Measurements from ENCODE around the gene ABCB6.
A peak's percentile ranks its signal among the peaks of the same experiment; 100 is the strongest.

ABCB6 gene

GRCh38 chr2:219160186-219161017, 58.4 kb downstream of the ABCB6 start, which contains the start of gene NHEJ1:
Gene NHEJ1, minus strand, starts transcription at chr2:219160815. Its CDS starts 2,453 bp downstream, at chr2:219158362.
- Histone ChIP-seq H3K36me3 (peaks cover 19% of the 10 kb centered on the region), H3K27ac (peak within 1 kb of the TSS; percentile 94), H3K27me3 (ENCODE audit: insufficient read depth, low read depth, severe bottlenecking) (no peaks in the 10 kb centered on the region), H3K9me3 (ENCODE audit: severe bottlenecking) (no peaks in the 10 kb centered on the region), H3K4me3 (ENCODE audit: low read depth, low read length) (peak within 1 kb of the TSS; percentile 78)
- peak; percentile 96 for TF ChIP-seq CTCF (IDR thresholded peaks at IDR 0.05; ENCODE audit: low read depth, low read length)
- DNase-seq: peak; percentile 98
